Measurements from ENCODE around the gene YIPF5.

GRCh38 chr5:144126707-144127106 is 43.8 kb downstream of the YIPF5 start:
- TF ChIP-seq CTCF (conservative IDR thresholded peaks at IDR 0.05; ENCODE audit: low read depth, low read length) (no peak), EZH2 (IDR thresholded peaks at IDR 0.05; ENCODE audit: borderline replicate concordance, low read depth, low read length, poor library complexity, severe bottlenecking) (no peak)

All from A673 (cell line).